Upper lobe of left lung (tissue), 6 donors: ENCODE data around the gene FAM3C. TPM values are rescaled to one million over a fixed set of nuclear protein-coding genes. Genes with fewer than 3 reads are reported as not detected.

Source experiments
- ATAC-seq, 2 donors: fragments of 200-7000 bp; cut with Tn5 transposase; one replicate each; pipeline ENCODE4 v1.9.1; 2022; ENCODE audit warnings: mild to moderate bottlenecking in 2 of 2, moderate library complexity in 2 of 2; ENCODE audit not compliant: low FRiP score in 2 of 2
- DNase-seq, 2 donors: peaks; one replicate each; pipeline ENCODE4 v3.0.0-alpha.2; 2019 to 2020
- H3K27ac ChIP-seq, 4 donors: fragments of 200-600 bp; sonication (generic); one replicate each; pipeline ENCODE4 v1.5.1; 2016 to 2019
- H3K27me3 ChIP-seq, 4 donors: fragments of 200-600 bp; sonication (generic); one replicate each; pipeline ENCODE4 v1.5.1; 2017 to 2019
- H3K36me3 ChIP-seq, 4 donors: fragments of 200-600 bp; sonication (generic); one replicate each; pipeline ENCODE4 v1.5.1; 2016 to 2019
- H3K4me1 ChIP-seq, 4 donors: fragments of 200-600 bp; sonication (generic); one replicate each; pipeline ENCODE4 v1.5.1; 2018 to 2019
- H3K4me3 ChIP-seq, 4 donors: fragments of 200-600 bp; sonication (generic); one replicate each; pipeline ENCODE4 v1.5.1; 2017 to 2019; ENCODE audit warnings: mild to moderate bottlenecking in 2 of 4, moderate library complexity in 1 of 4
- H3K9me3 ChIP-seq, 4 donors: fragments of 200-600 bp; sonication (generic); one replicate each; pipeline ENCODE4 v1.5.1; 2018 to 2019
- CTCF ChIP-seq, 6 experiments: fragments of 450-650 bp in 4 of 6; fragments of 200-600 bp in 2 of 6; sonication (generic) in 2 of 6; IDR thresholded peaks; one replicate each; pipeline ENCODE4 v1.5.1; 2016 to 2019; ENCODE audit warnings: antibody characterized with exemption in 6 of 6
- EP300 ChIP-seq, 4 donors: sonication (generic); formaldehyde crosslinking; IDR thresholded peaks; one replicate each; pipeline ENCODE4 v1.5.1; 2017; ENCODE audit warnings: antibody characterized with exemption in 4 of 4, control low read depth in 2 of 4
- POLR2A ChIP-seq, 4 donors: fragments of 450-650 bp; IDR thresholded peaks; one replicate each; pipeline ENCODE4 v1.5.1; 2016 to 2017; ENCODE audit warnings: antibody characterized with exemption in 4 of 4, mild to moderate bottlenecking in 2 of 4
- POLR2AphosphoS5 ChIP-seq, 2 donors: sonication (generic); formaldehyde crosslinking; IDR thresholded peaks; one replicate each; pipeline ENCODE4 v1.5.1; 2017; ENCODE audit warnings: antibody characterized with exemption in 2 of 2
- WGBS, 2 donors: methylation state at CpG; one replicate each; pipeline ENCODE4 v1.1.5; 2017 to 2018; 5-methylcytosine and 5-hydroxymethylcytosine counted together
- total RNA-seq, 6 donors: library from RNA; depleted of rRNA in 4 of 6; stranded (reverse); fragments of >200 nt in 4 of 6; gene quantifications; one replicate each; pipeline versions ENCODE4 v1.1.0 to v1.2.1, GENCODE V29; 2016 to 2021
- donor health status: DM: no; HTN: no; CAD: no; lungs with moderate emphysema.
- donor health status: DM: no; HTN: yes; CAD: no; lungs with severe emphysema.

Gene FAM3C
- total RNA-seq, 6 donors from 2014 or later = 10.5 to 65.7 (median 34.9) TPM

GRCh38 chr7:121307021-121307574 is 89.0 kb downstream of the FAM3C start:
- ATAC-seq = no peak
- WGBS, 2 donors = 60 to 63% methylated on average over 4 of the region's 4 CpGs
- Histone ChIP-seq H3K4me3 (no peak overlapping the region), H3K4me1 (no peaks in the 10 kb centered on the region), H3K27ac (no peak overlapping the region), H3K36me3 (no peaks in the 10 kb centered on the region), H3K9me3 (no peaks in the 10 kb centered on the region), H3K27me3 (no peaks in the 10 kb centered on the region)
- DNase-seq = no peak
- TF ChIP-seq POLR2AphosphoS5 (IDR thresholded peaks at IDR 0.05) = no peak
- TF ChIP-seq POLR2A (IDR thresholded peaks at IDR 0.05) = no peak
- TF ChIP-seq EP300 (IDR thresholded peaks at IDR 0.05) = no peak
- TF ChIP-seq CTCF (IDR thresholded peaks at IDR 0.05) = no peak

GRCh38 chr7:121306565-121306964 is 89.5 kb downstream of the FAM3C start:
- DNase-seq (no peak), ATAC-seq (no peak)
- TF ChIP-seq CTCF (IDR thresholded peaks at IDR 0.05) (no peak), POLR2AphosphoS5 (IDR thresholded peaks at IDR 0.05) (no peak), POLR2A (IDR thresholded peaks at IDR 0.05) (no peak), EP300 (IDR thresholded peaks at IDR 0.05) (no peak)
- no peak overlapping the region for H3K27ac ChIP-seq
- H3K36me3 ChIP-seq = no peaks in the 10 kb centered on the region
- H3K4me1 ChIP-seq = no peaks in the 10 kb centered on the region
- no peaks in the 10 kb centered on the region for H3K9me3 ChIP-seq
- no peak overlapping the region for H3K4me3 ChIP-seq
- no peaks in the 10 kb centered on the region for H3K27me3 ChIP-seq
- WGBS, 2 donors = 58% methylated on average over 3 of the region's 3 CpGs

- H3K4me3 ChIP-seq = no peak overlapping the region
- TF ChIP-seq POLR2A (IDR thresholded peaks at IDR 0.05) (no peak), POLR2AphosphoS5 (IDR thresholded peaks at IDR 0.05) (no peak), EP300 (IDR thresholded peaks at IDR 0.05) (no peak), CTCF (IDR thresholded peaks at IDR 0.05) (no peak)
- no peaks in the 10 kb centered on the region for H3K4me1 ChIP-seq
- H3K27me3 ChIP-seq = no peaks in the 10 kb centered on the region
- DNase-seq (no peak), ATAC-seq (no peak)
- no peaks in the 10 kb centered on the region for H3K9me3 ChIP-seq
- WGBS, 2 donors = 72 to 90% methylated on average over 3 of the region's 3 CpGs
- no peak overlapping the region for H3K27ac ChIP-seq
- no peaks in the 10 kb centered on the region for H3K36me3 ChIP-seq
Measured at GRCh38 chr7:121305109-121305508, 91.0 kb downstream of the FAM3C start.

- ATAC-seq (no peak), DNase-seq (no peak)
- Histone ChIP-seq H3K4me3 (no peak overlapping the region), H3K27me3 (no peaks in the 10 kb centered on the region), H3K9me3 (no peaks in the 10 kb centered on the region), H3K36me3 (no peaks in the 10 kb centered on the region), H3K4me1 (no peaks in the 10 kb centered on the region), H3K27ac (no peak overlapping the region)
- 92 to 94% methylated on average over 1 of the region's 1 CpG for WGBS, 2 donors
- TF ChIP-seq POLR2A (IDR thresholded peaks at IDR 0.05) (no peak), POLR2AphosphoS5 (IDR thresholded peaks at IDR 0.05) (no peak), CTCF (IDR thresholded peaks at IDR 0.05) (no peak), EP300 (IDR thresholded peaks at IDR 0.05) (no peak)
Measured at GRCh38 chr7:121304102-121304658, 91.9 kb downstream of the FAM3C start.
